Stomach (tissue), 9 donors: Measurements from ENCODE around the gene COQ9. TPM values are rescaled to one million over a fixed set of nuclear protein-coding genes. Genes with fewer than 3 reads are reported as not detected.

Source experiments
- DNase-seq, 2 donors: peaks; one replicate each; pipeline versions ENCODE4 v3.0.0 to v3.0.0-alpha.2; 2013 to 2019
- H3K27ac ChIP-seq, 5 donors: fragments of 200-600 bp in 4 of 5; sonication (generic) in 4 of 5; one replicate each; pipeline ENCODE4 v1.5.1; 2013 to 2019; ENCODE audit warnings: mild to moderate bottlenecking in 1 of 5, moderate library complexity in 1 of 5
- H3K27me3 ChIP-seq, 3 donors: fragments of 200-600 bp; sonication (generic); one replicate each; pipeline ENCODE4 v1.5.1; 2017 to 2019; ENCODE audit warnings: mixed run types in 1 of 3
- H3K36me3 ChIP-seq, 4 donors: fragments of 200-600 bp; sonication (generic); 1 replicate in 3 of 4; 2 replicates in 1 of 4; pipeline ENCODE4 v1.5.1; 2016 to 2019
- H3K4me1 ChIP-seq, 4 donors: fragments of 200-600 bp; sonication (generic); one replicate each; pipeline ENCODE4 v1.5.1; 2016 to 2019
- H3K4me3 ChIP-seq, 4 donors: fragments of 200-600 bp; sonication (generic) in 3 of 4; one replicate each; pipeline ENCODE4 v1.5.1; 2016 to 2019; ENCODE audit warnings: mild to moderate bottlenecking in 1 of 4
- H3K9me3 ChIP-seq, 4 donors: fragments of 200-600 bp; sonication (generic); one replicate each; pipeline ENCODE4 v1.5.1; 2016 to 2019
- CTCF ChIP-seq, 7 experiments: fragments of 450-650 bp in 4 of 7; fragments of 200-600 bp in 3 of 7; sonication (generic) in 3 of 7; IDR thresholded peaks; one replicate each; pipeline ENCODE4 v1.5.1; 2016 to 2019; ENCODE audit warnings: antibody characterized with exemption in 7 of 7, control low read depth in 2 of 7, mild to moderate bottlenecking in 1 of 7
- EP300 ChIP-seq: sonication (generic); formaldehyde crosslinking; IDR thresholded peaks from one replicate; pipeline ENCODE4 v1.6.1; 2017; ENCODE audit warnings: antibody characterized with exemption
- POLR2A ChIP-seq, 4 donors: fragments of 450-650 bp; IDR thresholded peaks; one replicate each; pipeline ENCODE4 v1.6.1; 2016; ENCODE audit warnings: antibody characterized with exemption in 4 of 4, control low read depth in 2 of 4, mild to moderate bottlenecking in 1 of 4, moderate library complexity in 1 of 4
- POLR2AphosphoS5 ChIP-seq, 3 donors: sonication (generic); formaldehyde crosslinking; IDR thresholded peaks; one replicate each; pipeline ENCODE4 v1.6.1; 2016; ENCODE audit warnings: antibody characterized with exemption in 3 of 3
- WGBS, 5 donors: extraction: QIAGEN DNeasy Blood & Tissue Kit in 3 of 5; methylation state at CpG; one replicate each; pipeline versions ENCODE4 v1.1.5 to v1.1.7; 2013 to 2018; 5-methylcytosine and 5-hydroxymethylcytosine counted together
- intact Hi-C: fragments of 100-400 bp; cut with DNase I; formaldehyde crosslinking; loops from one replicate; pipeline ENCODE4 v1.15.1; 2023; ENCODE audit warnings: low total_unique reads
- polyA plus RNA-seq, 3 donors: library from polyadenylated mRNA; stranded (reverse); fragments of 200-250 nt; gene quantifications; one replicate each; pipeline ENCODE4 v1.2.3, GENCODE V29; 2013
- total RNA-seq, 5 donors: library from RNA; depleted of rRNA; stranded (reverse); fragments of >200 nt; gene quantifications; one replicate each; pipeline versions ENCODE4 v1.1.0 to v1.2.3, GENCODE V29; 2014 to 2016
- donor health status: healthy with polysubstance abuse.
- donor health status: Bipolar disorder and iron deficiency.
- donor health status: healthy.

The COQ9 gene
- total and polyA plus RNA-seq, 8 donors = 40.6 to 108 (median 66.7) TPM

GRCh38 chr16:57503366-57503765 lies 56.1 kb downstream of the COQ9 start:
- intact Hi-C loops = no loop called here
- Histone ChIP-seq H3K36me3 (no peaks in the 10 kb centered on the region), H3K9me3 (no peaks in the 10 kb centered on the region), H3K27me3 (peaks cover 0 to 10% (median 0%) of the 10 kb centered on the region in 3 donors), H3K4me3 (no peak overlapping the region), H3K27ac (no peak overlapping the region), H3K4me1 (no peaks in the 10 kb centered on the region)
- TF ChIP-seq EP300 (no peak), POLR2AphosphoS5 (IDR thresholded peaks at IDR 0.05) (no peak), POLR2A (IDR thresholded peaks at IDR 0.05) (no peak)
- peak in 1 of 2 donors; percentile 53 for DNase-seq
- 55 to 77% (median 73%) methylated on average over 12 to 15 of the region's 15 CpGs for WGBS, 5 donors

DNA sequence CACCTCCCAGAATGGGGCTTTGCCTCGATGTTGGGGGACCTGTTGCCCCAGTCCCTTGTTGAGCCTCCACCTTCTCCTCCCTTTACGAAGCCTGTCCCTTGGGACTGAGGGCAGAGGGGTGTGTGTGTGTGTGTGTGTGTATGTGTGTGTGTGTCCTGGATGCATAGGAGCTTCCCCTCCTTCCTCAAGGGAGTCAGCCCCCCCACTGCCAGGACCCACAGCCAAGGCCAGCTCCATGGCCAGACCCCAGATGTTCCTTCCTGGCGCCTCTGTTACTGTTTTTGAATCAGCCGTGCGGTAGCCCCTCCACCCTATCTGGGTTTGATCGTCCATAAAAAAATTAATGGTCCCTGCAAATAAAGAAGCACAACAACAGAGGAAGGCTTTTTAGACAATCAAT lies 56.7 kb downstream of the COQ9 start:
- 70 to 78% (median 77%) methylated on average over 5 to 6 of the region's 6 CpGs for WGBS, 5 donors
- no peak for TF ChIP-seq EP300
- no peak for TF ChIP-seq POLR2AphosphoS5 (IDR thresholded peaks at IDR 0.05)
- no peak for TF ChIP-seq CTCF (IDR thresholded peaks at IDR 0.05)
- no peak for TF ChIP-seq POLR2A (IDR thresholded peaks at IDR 0.05)
- intact Hi-C loops = no loop called here
- Histone ChIP-seq H3K4me1 (no peaks in the 10 kb centered on the region), H3K27me3 (peaks cover 0 to 10% (median 0%) of the 10 kb centered on the region in 3 donors), H3K9me3 (no peaks in the 10 kb centered on the region), H3K36me3 (no peaks in the 10 kb centered on the region), H3K27ac (no peak overlapping the region), H3K4me3 (no peak overlapping the region)
- DNase-seq = no peak

DNA sequence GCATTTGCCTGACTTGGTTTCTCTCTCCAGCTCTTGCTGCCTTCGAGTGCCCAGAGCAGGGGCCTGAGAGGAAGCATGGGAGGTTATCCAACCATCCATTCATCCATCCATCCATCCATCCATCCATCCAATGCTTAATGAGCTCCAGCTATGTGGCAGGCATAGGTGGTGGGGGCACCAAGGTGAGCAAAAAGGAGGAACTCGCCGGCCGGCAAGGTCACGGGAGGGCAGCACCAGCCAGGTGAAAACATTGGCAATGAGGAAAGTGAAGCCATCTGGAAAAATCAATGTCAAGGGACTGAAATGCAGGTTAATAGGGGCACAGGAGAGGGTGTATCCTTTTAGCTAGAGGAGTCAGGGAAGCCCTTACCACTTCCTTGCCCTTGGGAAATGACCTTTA lies 57.2 kb downstream of the COQ9 start:
- H3K36me3 ChIP-seq = no peaks in the 10 kb centered on the region
- H3K27ac ChIP-seq = no peak overlapping the region
- intact Hi-C loops = no loop called here
- no peak for DNase-seq
- TF ChIP-seq EP300 (no peak), POLR2AphosphoS5 (IDR thresholded peaks at IDR 0.05) (no peak), CTCF (IDR thresholded peaks at IDR 0.05) (no peak), POLR2A (IDR thresholded peaks at IDR 0.05) (no peak)
- WGBS, 5 donors = 75 to 91% (median 85%) methylated on average over 5 of the region's 5 CpGs
- no peaks in the 10 kb centered on the region for H3K4me1 ChIP-seq
- no peak overlapping the region for H3K4me3 ChIP-seq
- peaks cover 0 to 10% (median 0%) of the 10 kb centered on the region in 3 donors for H3K27me3 ChIP-seq
- H3K9me3 ChIP-seq = no peaks in the 10 kb centered on the region

DNA sequence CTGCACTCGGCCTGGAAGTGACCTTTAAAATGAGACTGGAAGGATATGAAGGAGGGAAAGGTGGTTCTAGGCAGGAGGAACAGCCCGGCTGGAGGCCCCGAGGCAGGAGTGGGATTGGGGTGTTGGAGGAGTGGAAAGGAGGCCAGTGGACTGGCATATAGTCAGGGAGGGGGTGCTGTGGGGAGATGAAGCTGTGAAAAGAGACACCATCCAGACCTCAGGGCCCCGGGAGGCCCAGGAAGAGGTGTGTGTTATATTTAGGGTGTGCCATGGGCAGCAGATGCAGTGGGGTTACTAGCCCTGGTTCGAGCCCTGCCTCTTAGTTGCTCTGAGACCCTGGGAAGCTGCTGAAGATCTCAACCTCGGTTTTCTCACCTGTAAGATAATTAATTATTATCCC lies 57.9 kb downstream of the COQ9 start:
- intact Hi-C loops = no loop called here
- Histone ChIP-seq H3K27ac (no peak overlapping the region), H3K4me3 (no peak overlapping the region), H3K9me3 (no peaks in the 10 kb centered on the region), H3K27me3 (peaks cover 0 to 10% (median 0%) of the 10 kb centered on the region in 3 donors), H3K36me3 (no peaks in the 10 kb centered on the region), H3K4me1 (peaks cover 0 to 4% (median 2%) of the 10 kb centered on the region in 4 donors)
- DNase-seq = no peak
- WGBS, 5 donors = 76 to 82% (median 78%) methylated on average over 6 of the region's 6 CpGs
- TF ChIP-seq CTCF (IDR thresholded peaks at IDR 0.05) = no peak
- no peak for TF ChIP-seq POLR2AphosphoS5 (IDR thresholded peaks at IDR 0.05)
- no peak for TF ChIP-seq POLR2A (IDR thresholded peaks at IDR 0.05)
- no peak for TF ChIP-seq EP300

DNA sequence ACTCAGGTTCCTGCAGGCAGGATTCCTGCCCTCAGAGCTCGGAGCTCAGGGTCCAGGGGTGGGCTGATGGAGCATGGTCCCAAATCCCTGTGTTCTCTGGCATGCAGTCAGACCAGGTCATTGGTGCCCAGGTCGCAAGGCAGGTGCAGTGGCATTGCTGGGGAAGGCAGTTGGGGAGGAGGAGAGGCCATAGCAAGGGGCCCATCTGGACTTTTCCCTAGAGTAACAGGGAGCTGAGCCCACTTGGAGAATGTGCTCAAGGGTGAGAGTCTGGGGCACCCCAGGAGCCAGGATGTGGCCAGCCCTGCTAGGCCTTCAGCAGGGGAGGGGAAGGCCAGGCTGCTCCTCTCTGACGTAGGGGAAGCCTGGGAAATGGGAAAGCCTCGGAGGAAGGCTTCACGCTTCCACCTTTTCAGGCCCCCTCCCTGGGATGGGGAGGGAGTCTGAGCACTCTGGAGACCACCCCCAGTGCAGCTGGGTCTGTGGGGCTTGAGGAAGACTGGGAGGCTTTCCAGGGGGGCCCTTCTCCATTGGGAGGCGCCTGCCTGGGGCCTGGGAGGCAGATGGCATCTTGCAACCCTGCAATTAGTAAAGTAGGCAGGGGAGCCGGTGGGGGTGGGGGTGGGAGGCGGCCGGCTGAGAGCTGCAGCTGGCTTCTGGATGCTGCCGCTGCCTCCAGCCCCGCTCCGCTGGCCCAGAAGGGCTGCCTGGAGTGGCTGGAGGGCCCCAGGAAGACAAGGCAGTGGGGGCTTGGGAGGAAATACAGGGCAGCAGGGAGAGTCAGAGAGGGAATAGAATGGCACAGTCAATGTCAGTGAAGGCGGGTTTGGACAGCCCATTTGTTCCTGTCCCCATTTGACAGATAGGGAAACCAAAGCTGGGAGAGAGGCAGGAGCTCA lies 60.1 kb downstream of the COQ9 start:
- 70 to 75% (median 74%) methylated on average over 12 to 13 of the region's 13 CpGs for whole genome bisulfite sequencing, 5 donors
- Histone ChIP-seq H3K4me3 (no peak overlapping the region), H3K36me3 (peaks cover 5 to 8% (median 7%) of the 10 kb centered on the region in 4 donors), H3K9me3 (no peaks in the 10 kb centered on the region), H3K27ac (no peak overlapping the region), H3K27me3 (peaks cover 0 to 10% (median 0%) of the 10 kb centered on the region in 3 donors), H3K4me1 (peaks cover 0 to 7% (median 3%) of the 10 kb centered on the region in 4 donors)
- TF ChIP-seq POLR2AphosphoS5 (IDR thresholded peaks at IDR 0.05) = no peak
- no peak for TF ChIP-seq EP300
- TF ChIP-seq CTCF (IDR thresholded peaks at IDR 0.05) = no peak
- TF ChIP-seq POLR2A (IDR thresholded peaks at IDR 0.05) = no peak
- DNase-seq = peak in 1 of 2 donors; percentile 48
- intact Hi-C loops = no loop called here
